ENCODE data around the gene ST6GAL2. TPM values are rescaled to one million over a fixed set of nuclear protein-coding genes. Genes with fewer than 3 reads are reported as not detected.

The ST6GAL2 gene
- total and polyA plus RNA-seq, 9 of the 15 experiments (the other 6 are each of a cell fraction or from before 2014, with no cell fraction given), result not detected

- Histone ChIP-seq H3K36me3 (ENCODE audit: control insufficient read depth, insufficient read depth, low read length) (no peaks in the 10 kb centered on the region), H3K9me3 (replicated peaks; ENCODE audit: control insufficient read depth, insufficient read depth, low read depth, low read length) (no peaks in the 10 kb centered on the region), H3K4me3 (no peak overlapping the region), H3K27me3 (ENCODE audit: control insufficient read depth in 2 of 2, insufficient read depth in 2 of 2, low read length in 2 of 2) (peaks cover 0 to 12% of the 10 kb centered on the region in 2 experiments; a peak in 2 of 5 replicates), H3K4me1 (replicated peaks in 1 of 2; ENCODE audit: control insufficient read depth in 2 of 2, insufficient read depth in 2 of 2, low read length in 2 of 2) (no peaks in the 10 kb centered on the region), H3K9me1 (ENCODE audit: control insufficient read depth, insufficient read depth, low read length) (no peaks in the 10 kb centered on the region), H2AFZ (ENCODE audit: low read depth, low read length) (no peak overlapping the region), H3K9ac (ENCODE audit: insufficient read depth in 1 of 2, low read depth in 2 of 2, low read length in 2 of 2) (no peak overlapping the region), H3K4me2 (ENCODE audit: insufficient read depth, low read length) (no peak overlapping the region), H3K27ac (ENCODE audit: extremely low read depth, low read depth, low read length) (no peak overlapping the region), H3K79me2 (ENCODE audit: control insufficient read depth, insufficient read depth, low read length) (no peaks in the 10 kb centered on the region), H4K20me1 (replicated peaks; ENCODE audit: control insufficient read depth, insufficient read depth, low read length) (no peaks in the 10 kb centered on the region)
- in situ Hi-C loops (cut with MboI), result no loop called here
- CTCF ChIA-PET (ENCODE audit: low intra/inter-chr PET ratio), result no interaction called here
- WGBS (ENCODE audit: insufficient coverage, low coverage, missing lambda C conversion rate), result 2% methylated on average over 7 of the region's 7 CpGs
- TF ChIP-seq PRPF4 (IDR thresholded peaks at IDR 0.05; ENCODE audit: insufficient read depth, low read depth, low read length, poor library complexity, severe bottlenecking) (no peak), ZNF274 (IDR thresholded peaks at IDR 0.05; ENCODE audit: borderline replicate concordance, low read depth, low read length) (no peak), ARID1B (IDR thresholded peaks at IDR 0.05) (no peak), MLLT1 (IDR thresholded peaks at IDR 0.05) (no peak)
- ATAC-seq, result no peak
- POLR2A ChIA-PET, result no interaction called here
- no peak for FAIRE-seq
- no TSS peak for BruUV-seq (replicated peaks)
- intact Hi-C loops (cut with micrococcal nuclease), result no loop called here
- DNase-seq (ENCODE audit: extremely low read depth in 1 of 4, low spot score in 3 of 4), result no peak
These were observed 43.9 kb downstream of the ST6GAL2 start for GRCh38 chr2:106841886-106842645.
